ENCODE data around the gene USP7.

GRCh38 chr16:8999800-9000199 is 36.1 kb upstream of the USP7 start:
- TF ChIP-seq POLR2A (IDR thresholded peaks at IDR 0.05; ENCODE audit: low read length) (no peak), GATA1 (IDR thresholded peaks at IDR 0.05; ENCODE audit: low read depth, low read length) (no peak)

All from erythroblast (primary cell).